GM20000 (cell line): ENCODE data around the gene CRY2.
A peak's percentile ranks its signal among the peaks of the same experiment; 100 is the strongest.

Experiments
- DNase-seq: peaks from one replicate; pipeline ENCODE4 v3.0.0; 2012; ENCODE audit warnings: low spot score
- CTCF ChIP-seq: IDR thresholded peaks from 2 replicates; pipeline ENCODE4 v1.5.1; 2012; ENCODE audit warnings: mild to moderate bottlenecking, control low read depth; ENCODE audit errors: extremely low read depth, missing control alignments

Gene CRY2

DNA sequence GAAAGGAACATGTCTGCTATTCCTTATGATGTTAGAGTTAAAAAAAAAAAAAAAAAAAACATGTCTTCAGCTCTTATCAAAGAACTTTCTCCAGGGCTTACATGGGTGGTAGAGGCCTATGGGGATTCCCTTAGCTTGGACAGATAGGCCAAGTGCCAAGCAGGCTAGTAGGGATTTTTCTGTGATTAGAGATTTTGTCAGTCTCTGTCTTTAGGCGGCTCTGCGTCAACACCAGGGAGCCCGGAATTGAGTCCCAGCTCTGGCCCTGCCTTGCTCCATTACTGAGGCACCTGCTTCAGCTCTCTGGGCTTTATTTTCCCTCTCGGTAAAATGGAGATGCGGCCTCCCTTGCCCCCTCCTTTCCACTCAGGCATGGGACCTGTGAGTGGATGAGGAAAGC, 13.1 kb downstream of the CRY2 start:
- DNase-seq = no peak
- no peak for TF ChIP-seq CTCF

- TF ChIP-seq CTCF = no peak
Measured at GRCh38 chr11:45860764-45861510, 13.7 kb downstream of the CRY2 start.

DNA sequence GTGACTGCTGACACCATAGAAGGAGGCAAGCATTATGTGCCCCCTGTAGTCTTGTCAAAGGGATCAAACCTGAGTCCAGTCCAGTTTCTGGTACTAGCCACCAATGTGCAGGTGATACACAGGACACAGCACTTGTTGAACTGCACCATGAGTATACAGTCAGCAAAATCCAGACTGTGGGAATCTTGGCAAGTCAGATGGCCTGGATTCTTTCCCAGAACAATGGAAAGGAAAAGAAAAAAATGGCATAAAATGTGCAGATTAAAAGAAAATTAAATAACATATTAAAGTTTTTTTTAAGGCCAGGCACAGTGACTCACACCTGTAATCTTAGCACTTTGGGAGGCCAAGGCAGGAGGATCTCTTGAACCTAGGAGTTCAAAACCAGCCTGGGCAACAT, 16.8 kb downstream of the CRY2 start:
- no peak for DNase-seq
- no peak for TF ChIP-seq CTCF

More at GRCh38 chr11:45860764-45861510, 13.7 kb downstream of the CRY2 start:
- DNase-seq = no peak

- TF ChIP-seq CTCF = no peak
- no peak for DNase-seq
Measured at GRCh38 chr11:45869551-45869950, 22.3 kb downstream of the CRY2 start.

DNA sequence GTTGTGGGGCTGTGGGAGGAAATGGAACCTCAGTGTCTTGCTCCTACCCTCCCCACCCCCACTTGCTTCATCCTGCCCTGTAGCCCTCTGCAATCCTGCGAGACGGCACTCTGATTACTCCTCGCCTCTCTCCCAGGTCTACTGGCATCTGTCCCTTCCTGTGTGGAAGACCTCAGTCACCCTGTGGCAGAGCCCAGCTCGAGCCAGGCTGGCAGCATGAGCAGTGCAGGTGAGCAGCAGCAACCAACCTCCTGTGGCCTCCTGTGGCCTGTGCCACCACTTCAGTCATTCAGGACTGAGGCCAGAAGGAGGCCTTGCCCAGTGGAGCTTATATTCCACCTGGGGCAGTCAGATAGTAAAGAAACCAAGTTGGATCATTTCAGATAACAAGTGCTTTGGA, 23.4 kb downstream of the CRY2 start:
- DNase-seq = no peak
- TF ChIP-seq CTCF = no peak

GRCh38 chr11:45871638-45872037, 24.4 kb downstream of the CRY2 start:
- TF ChIP-seq CTCF = no peak

GRCh38 chr11:45872651-45873356, 25.5 kb downstream of the CRY2 start:
- DNase-seq = peak; percentile 58
- TF ChIP-seq CTCF = peak; percentile 35

More at GRCh38 chr11:45871638-45872037, 24.4 kb downstream of the CRY2 start:
- no peak for DNase-seq
